DND-41 (cell line): Measurements from ENCODE around the gene CPNE5.

Experiments used
- CTCF ChIP-seq: IDR thresholded peaks from 2 replicates; pipeline ENCODE4 v1.5.1; 2012; ENCODE audit warnings: borderline replicate concordance, low read length, moderate library complexity, mild to moderate bottlenecking; ENCODE audit not compliant: poor library complexity, severe bottlenecking; ENCODE audit errors: extremely low read depth
- EZH2 ChIP-seq: IDR thresholded peaks from 3 replicates; pipeline ENCODE4 v1.6.1; 2012; ENCODE audit warnings: borderline replicate concordance, low read depth, mild to moderate bottlenecking, moderate library complexity, low read length, inconsistent platforms; ENCODE audit not compliant: severe bottlenecking

GRCh38 chr6:36765594-36766398 lies 73.4 kb downstream of the CPNE5 start:
- TF ChIP-seq CTCF (peak; percentile 100), EZH2 (no peak)
